GM19193 (cell line): Measurements from ENCODE around the gene CACNA1F.

Experiments
- POLR2A ChIP-seq: IDR thresholded peaks from 4 replicates; pipeline ENCODE4 v1.6.1; 2011; ENCODE audit not compliant: insufficient read depth, insufficient read length; ENCODE audit errors: extremely low read depth

The CACNA1F gene

GRCh38 chrX:49163555-49164419 is 69.4 kb downstream of the CACNA1F start:
- peak; percentile 49 for TF ChIP-seq POLR2A

- TF ChIP-seq POLR2A: no peak
Observed at GRCh38 chrX:49162620-49163019, 70.5 kb downstream of the CACNA1F start, which contains the start of gene MAGIX. MAGIX (plus strand) TSS chrX:49162758; CDS start chrX:49162890, 132 bp downstream.

GRCh38 chrX:49161632-49162031 is 71.5 kb downstream of the CACNA1F start:
- TF ChIP-seq POLR2A: no peak

- no peak for TF ChIP-seq POLR2A
Observed at GRCh38 chrX:49160908-49161307, 72.2 kb downstream of the CACNA1F start.

- no peak for TF ChIP-seq POLR2A
Observed at GRCh38 chrX:49157194-49157593, 75.9 kb downstream of the CACNA1F start.

GRCh38 chrX:49155900-49156837 is 77.0 kb downstream of the CACNA1F start:
- TF ChIP-seq POLR2A: peak; percentile 38

GRCh38 chrX:49155243-49155899 is 77.8 kb downstream of the CACNA1F start:
- TF ChIP-seq POLR2A: no peak
